ENCODE data around the gene HGFAC. TPM values are rescaled to one million over a fixed set of nuclear protein-coding genes. Genes with fewer than 3 reads are reported as not detected.

The HGFAC gene
- total RNA-seq = 8.8 TPM

DNA sequence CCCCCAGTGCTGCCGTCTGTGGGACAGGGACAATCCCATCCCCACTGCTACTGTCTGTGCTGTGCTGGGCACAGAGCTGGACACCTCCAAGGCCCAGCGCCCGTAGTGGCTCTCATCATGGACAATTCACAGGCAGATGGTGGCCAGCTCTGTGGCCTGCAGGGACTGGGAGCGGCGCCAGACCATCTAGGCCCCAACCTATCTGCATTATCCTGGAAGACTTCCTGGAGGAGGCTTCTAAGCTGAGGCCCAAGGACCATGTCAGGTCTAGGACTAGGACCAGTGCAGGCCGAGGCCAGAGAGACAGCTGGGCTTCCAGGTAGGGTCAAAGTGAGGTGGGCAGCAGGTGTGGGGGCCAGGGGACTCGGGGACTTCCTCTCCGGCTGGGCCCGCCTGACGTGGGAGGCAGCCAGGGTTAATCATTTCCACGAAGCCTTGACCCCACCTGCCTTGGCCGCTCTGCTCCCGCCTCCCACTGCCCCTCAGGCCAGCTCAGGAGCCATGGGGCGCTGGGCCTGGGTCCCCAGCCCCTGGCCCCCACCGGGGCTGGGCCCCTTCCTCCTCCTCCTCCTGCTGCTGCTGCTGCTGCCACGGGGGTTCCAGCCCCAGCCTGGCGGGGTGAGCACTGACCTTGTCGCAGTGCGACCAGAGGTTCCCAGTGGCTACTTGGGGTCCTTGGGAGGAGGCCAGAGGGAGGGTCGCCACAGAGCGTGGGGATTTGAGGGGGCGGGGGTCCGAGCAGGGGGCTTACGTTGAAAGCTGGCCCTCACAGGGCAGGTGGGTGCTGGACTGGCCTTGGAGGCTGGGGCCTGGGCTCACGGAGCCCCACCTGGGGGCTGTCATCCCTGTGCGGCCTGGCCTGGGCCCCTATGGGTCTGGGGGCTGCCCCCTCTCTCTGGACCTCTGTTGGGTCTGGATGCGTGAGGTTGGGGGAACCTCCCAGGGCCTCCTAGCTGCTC, at the start of gene HGFAC:
Gene HGFAC (plus strand): TSS at position 468 of the 959 bp plus-strand sequence. CDS start 34 bp downstream, at position 502.

DNA sequence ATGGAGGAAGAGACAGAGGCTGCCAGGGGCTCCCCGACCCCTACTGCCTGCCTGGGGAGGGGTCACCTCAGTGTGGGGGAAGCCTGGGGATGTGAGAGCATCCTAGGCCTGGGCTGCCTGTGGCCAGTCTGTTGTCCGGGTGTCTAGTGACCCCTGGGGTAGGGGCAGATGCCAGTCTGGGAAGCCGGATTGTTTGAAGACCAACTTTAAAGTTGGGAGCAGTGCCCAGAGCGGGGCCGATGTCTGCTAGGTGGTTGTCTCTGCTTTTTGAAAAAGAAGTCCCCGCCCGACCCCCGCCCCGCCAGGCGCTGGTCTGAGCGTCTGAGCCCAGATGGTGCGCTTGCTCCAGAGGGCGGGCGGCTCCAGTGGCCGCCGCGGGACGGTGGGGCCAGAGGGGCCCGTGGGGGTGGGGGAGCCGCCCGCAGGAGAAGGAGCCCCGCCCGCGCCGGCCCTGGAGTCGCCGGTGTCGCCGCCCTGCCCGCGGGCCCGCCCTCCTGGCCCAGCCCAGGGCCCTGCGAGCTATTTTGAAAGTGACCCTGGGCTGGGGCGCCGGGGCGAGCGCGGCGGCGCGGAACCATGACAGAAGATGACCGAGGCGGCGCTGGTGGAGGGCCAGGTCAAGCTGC, 21.1 kb downstream of the HGFAC start, which contains the start of gene DOK7:
Gene DOK7 (plus strand): TSS at position 517 of the 626 bp plus-strand sequence. CDS start 70 bp downstream, at position 587.

Other genes starting within 250 kb of the HGFAC start
- gene MSANTD1, start 192.8 kb upstream of the HGFAC start, total RNA-seq = 11.0 TPM
- gene RGS12, start 148.9 kb upstream of the HGFAC start, total RNA-seq = 133 TPM
- 0.63 TPM for gene DOK7, start 21.3 kb downstream of the HGFAC start, total RNA-seq
- gene LRPAP1, start 90.5 kb downstream of the HGFAC start, total RNA-seq = 18.2 TPM

All from parietal lobe (tissue), 1 donor.